Brain pericyte (primary cell): ENCODE data around the gene PTPRN2.
"Not testable (repeated sequence)": the region's sequence is repeated elsewhere in the genome, so short reads cannot be mapped to it uniquely, and the experiment has no call there.

Experiments
- DNase-seq: peaks from one replicate; pipeline ENCODE4 v3.0.0-alpha.2; 2012; ENCODE audit warnings: low read depth, low spot score

The PTPRN2 gene

GRCh38 chr7:158419238-158419785 is 168.3 kb downstream of the PTPRN2 start:
- no peak for DNase-seq

GRCh38 chr7:158418395-158418794 is 169.2 kb downstream of the PTPRN2 start:
- DNase-seq = not testable (repeated sequence)

- no peak for DNase-seq
Measured at GRCh38 chr7:158416283-158416933, 171.2 kb downstream of the PTPRN2 start.

- no peak for DNase-seq
Measured at GRCh38 chr7:158415316-158415715, 172.3 kb downstream of the PTPRN2 start.

- no peak for DNase-seq
Measured at GRCh38 chr7:158414486-158414961, 173.1 kb downstream of the PTPRN2 start.

GRCh38 chr7:158414002-158414401 is 173.6 kb downstream of the PTPRN2 start:
- DNase-seq = no peak

- DNase-seq = no peak
Measured at GRCh38 chr7:158411232-158411950, 176.2 kb downstream of the PTPRN2 start.

GRCh38 chr7:158410720-158411119 is 176.9 kb downstream of the PTPRN2 start:
- no peak for DNase-seq

- DNase-seq = no peak
Measured at GRCh38 chr7:158409816-158410330, 177.8 kb downstream of the PTPRN2 start.

GRCh38 chr7:158409120-158409519 is 178.5 kb downstream of the PTPRN2 start:
- DNase-seq = no peak

- DNase-seq = no peak
Measured at GRCh38 chr7:158408318-158408920, 179.2 kb downstream of the PTPRN2 start.

- no peak for DNase-seq
Measured at GRCh38 chr7:158407581-158408317, 179.9 kb downstream of the PTPRN2 start.

GRCh38 chr7:158406801-158407200 is 180.8 kb downstream of the PTPRN2 start:
- DNase-seq = no peak

- no peak for DNase-seq
Measured at GRCh38 chr7:158406364-158406763, 181.3 kb downstream of the PTPRN2 start.

GRCh38 chr7:158405771-158406170 is 181.9 kb downstream of the PTPRN2 start:
- not testable (repeated sequence) for DNase-seq

- DNase-seq = no peak
Measured at GRCh38 chr7:158405324-158405723, 182.3 kb downstream of the PTPRN2 start.

- DNase-seq = no peak
Measured at GRCh38 chr7:158404031-158404761, 183.4 kb downstream of the PTPRN2 start.

GRCh38 chr7:158403013-158403821 is 184.4 kb downstream of the PTPRN2 start:
- DNase-seq = no peak

GRCh38 chr7:158402471-158402870 is 185.2 kb downstream of the PTPRN2 start:
- DNase-seq = no peak

GRCh38 chr7:158401826-158402225 is 185.8 kb downstream of the PTPRN2 start:
- no peak for DNase-seq
